SK-N-SH (cell line): Measurements from ENCODE around the gene PALM2AKAP2. TPM values are rescaled to one million over a fixed set of nuclear protein-coding genes. Genes with fewer than 3 reads are reported as not detected.

Experiments
- CTCF ChIA-PET: fragments of 300-600, 350-600 bp; formaldehyde crosslinking; extraction: SDS; loops from one replicate; lab custom pipeline; 2021; lab: Yijun Ruan, JAX
- POLR2A ChIA-PET: fragments of 350-600 bp; sonication (Branson Sonifier 250); formaldehyde crosslinking; extraction: SDS; loops from one replicate; lab custom pipeline; 2020; ENCODE audit warnings: antibody characterized with exemption, inconsistent platforms; lab: Yijun Ruan, JAX
- DNase-seq: peaks from one replicate; pipeline ENCODE4 v3.0.0; 2012
- H2AFZ ChIP-seq: fragments of 200-600 bp; sonication (generic); 2 replicates; pipeline ENCODE4 v1.8.1; 2016; ENCODE audit warnings: antibody characterized with exemption, mild to moderate bottlenecking, low read depth
- H3F3A ChIP-seq: fragments of 200-600 bp; sonication (generic); replicated peaks from 2 replicates; pipeline ENCODE3; 2016; ENCODE audit warnings: antibody characterized with exemption, mild to moderate bottlenecking; ENCODE audit not compliant: insufficient read depth
- H3K27ac ChIP-seq, 2 experiments: fragments of 200-500 bp in 1 of 2; fragments of 200-600 bp in 1 of 2; sonication (Bioruptor generic) in 1 of 2; sonication (generic), shearing (Covaris generic) in 1 of 2; 2 replicates each; pipeline versions ENCODE4 v1.5.1 to v1.6.1; 2014 to 2016; ENCODE audit warnings: low read depth in 2 of 2, inconsistent platforms in 1 of 2, low read length in 1 of 2, mild to moderate bottlenecking in 1 of 2, mixed read lengths in 1 of 2
- H3K27me3 ChIP-seq: fragments of 200-600 bp; sonication (generic), shearing (Covaris generic); 2 replicates; pipeline ENCODE4 v1.6.1; 2016; ENCODE audit warnings: mixed run types; ENCODE audit not compliant: insufficient read depth
- H3K36me3 ChIP-seq, 2 experiments: fragments of 200-500 bp in 1 of 2; fragments of 200-600 bp in 1 of 2; sonication (Bioruptor generic) in 1 of 2; sonication (generic) in 1 of 2; replicated peaks in 1 of 2; 2 replicates each; pipeline versions ENCODE3 to v1.5.1; 2014 to 2016; ENCODE audit warnings: low read length in 1 of 2, mild to moderate bottlenecking in 1 of 2; ENCODE audit not compliant: insufficient read depth in 2 of 2, control insufficient read depth in 1 of 2
- H3K4me1 ChIP-seq, 2 experiments: fragments of 200-500 bp in 1 of 2; fragments of 200-600 bp in 1 of 2; sonication (Bioruptor generic) in 1 of 2; sonication (generic), shearing (Covaris generic) in 1 of 2; 2 replicates each; pipeline versions ENCODE4 v1.5.1 to v1.6.1; 2014 to 2016; ENCODE audit warnings: low read depth in 1 of 2, low read length in 1 of 2, mixed run types in 1 of 2; ENCODE audit not compliant: insufficient read depth in 2 of 2, control insufficient read depth in 1 of 2
- H3K4me2 ChIP-seq: fragments of 200-600 bp; sonication (generic), shearing (Covaris generic); 2 replicates; pipeline ENCODE4 v1.6.1; 2017; ENCODE audit warnings: mixed run types
- H3K4me3 ChIP-seq, 2 experiments: fragments of 200-500 bp in 1 of 2; fragments of 200-600 bp in 1 of 2; sonication (Bioruptor generic) in 1 of 2; sonication (generic), shearing (Covaris generic) in 1 of 2; 2 replicates each; pipeline versions ENCODE4 v1.5.1 to v1.8.1; 2014 to 2016; ENCODE audit warnings: low read depth in 2 of 2, inconsistent platforms in 1 of 2, low read length in 1 of 2, mild to moderate bottlenecking in 1 of 2, mixed read lengths in 1 of 2, moderate library complexity in 1 of 2
- H3K79me2 ChIP-seq: fragments of 200-600 bp; sonication (generic); 2 replicates; pipeline ENCODE4 v1.8.1; 2017; ENCODE audit warnings: mild to moderate bottlenecking; ENCODE audit not compliant: insufficient read depth
- H3K9ac ChIP-seq: fragments of 200-600 bp; sonication (generic); 2 replicates; pipeline ENCODE4 v1.6.1; 2017; ENCODE audit warnings: mixed run types
- H3K9me2 ChIP-seq: fragments of 200-600 bp; sonication (generic); 2 replicates; pipeline ENCODE4 v1.6.1; 2017; ENCODE audit warnings: mixed run types
- H3K9me3 ChIP-seq: fragments of 200-600 bp; sonication (generic); 2 replicates; pipeline ENCODE4 v1.6.1; 2017; ENCODE audit warnings: mixed run types, mild to moderate bottlenecking, moderate library complexity
- H4K20me1 ChIP-seq: fragments of 200-600 bp; sonication (generic); 2 replicates; pipeline ENCODE4 v1.6.1; 2017; ENCODE audit warnings: mild to moderate bottlenecking, mixed run types; ENCODE audit not compliant: insufficient read depth
- ELF1 ChIP-seq: IDR thresholded peaks from 2 replicates; pipeline ENCODE4 v1.4.0; 2012
- FOSL2 ChIP-seq: IDR thresholded peaks from 2 replicates; pipeline ENCODE4 v1.4.0; 2012; ENCODE audit warnings: low read depth, mild to moderate bottlenecking, moderate library complexity, borderline replicate concordance
- FOXJ3 ChIP-seq: sonication (generic); formaldehyde crosslinking; IDR thresholded peaks from 2 replicates; pipeline ENCODE4 v1.5.1; 2020; ENCODE audit warnings: mild to moderate bottlenecking, missing genetic modification reagents
- GABPA ChIP-seq: IDR thresholded peaks from 2 replicates; pipeline ENCODE4 v1.4.0; 2012; ENCODE audit warnings: low read depth, mild to moderate bottlenecking
- MEF2A ChIP-seq: IDR thresholded peaks from 2 replicates; pipeline ENCODE4 v1.4.0; 2012; ENCODE audit warnings: low read depth, borderline replicate concordance
- MXI1 ChIP-seq: IDR thresholded peaks from 2 replicates; pipeline ENCODE4 v1.6.1; 2012; ENCODE audit warnings: mild to moderate bottlenecking, low read depth, low read length, improper control_type of control experiment
- NFIC ChIP-seq: IDR thresholded peaks from 2 replicates; pipeline ENCODE4 v1.4.0; 2012; ENCODE audit warnings: borderline replicate concordance
- NRF1 ChIP-seq: IDR thresholded peaks from 2 replicates; pipeline ENCODE4 v1.6.1; 2012; ENCODE audit warnings: low read depth, mild to moderate bottlenecking, low read length
- SMC3 ChIP-seq: IDR thresholded peaks from 2 replicates; pipeline ENCODE4 v1.6.1; 2012; ENCODE audit warnings: low read depth, low read length, improper control_type of control experiment
- TAF1 ChIP-seq: IDR thresholded peaks from 2 replicates; pipeline ENCODE4 v1.6.1; 2012; ENCODE audit warnings: low read depth, mild to moderate bottlenecking, low read length, moderate library complexity, borderline replicate concordance
- TCF12 ChIP-seq: IDR thresholded peaks from 2 replicates; pipeline ENCODE4 v1.4.0; 2012
- WGBS: methylation state at CpG from one replicate; pipeline ENCODE4 v1.1.6; 2017; ENCODE audit warnings: low lambda C conversion rate; 5-methylcytosine and 5-hydroxymethylcytosine counted together
- polyA plus RNA-seq, 3 experiments: library from polyadenylated mRNA; depleted of rRNA; stranded (reverse); fragments of >200 nt; gene quantifications; 2 replicates each; pipeline ENCODE4 v1.2.3, GENCODE V29; 2012
- TF ChIP-seq, protein P1 (sequence below): fragments of 150-350 bp; IDR thresholded peaks from 2 replicates; pipeline ENCODE4 v1.6.1; 2017; ENCODE audit warnings: antibody characterized with exemption, low read length, low read depth, borderline replicate concordance
- TF ChIP-seq, protein P2 (sequence below): IDR thresholded peaks from 2 replicates; pipeline ENCODE4 v1.4.0; 2012; ENCODE audit warnings: low read depth
- TF ChIP-seq, protein P3 (sequence below): IDR thresholded peaks from 2 replicates; pipeline ENCODE4 v1.4.0; 2012; ENCODE audit warnings: low read depth, borderline replicate concordance
- TF ChIP-seq, protein P4 (sequence below): IDR thresholded peaks from 2 replicates; pipeline ENCODE4; 2012
- TF ChIP-seq, protein P5 (sequence below): IDR thresholded peaks from 2 replicates; pipeline ENCODE4 v1.6.1; 2012; ENCODE audit warnings: mild to moderate bottlenecking, low read depth, low read length, moderate library complexity

PALM2AKAP2 gene
- polyA plus RNA-seq, 1 of the 3 experiments (the other 2 are of a cell fraction), result 4.3 TPM

DNA sequence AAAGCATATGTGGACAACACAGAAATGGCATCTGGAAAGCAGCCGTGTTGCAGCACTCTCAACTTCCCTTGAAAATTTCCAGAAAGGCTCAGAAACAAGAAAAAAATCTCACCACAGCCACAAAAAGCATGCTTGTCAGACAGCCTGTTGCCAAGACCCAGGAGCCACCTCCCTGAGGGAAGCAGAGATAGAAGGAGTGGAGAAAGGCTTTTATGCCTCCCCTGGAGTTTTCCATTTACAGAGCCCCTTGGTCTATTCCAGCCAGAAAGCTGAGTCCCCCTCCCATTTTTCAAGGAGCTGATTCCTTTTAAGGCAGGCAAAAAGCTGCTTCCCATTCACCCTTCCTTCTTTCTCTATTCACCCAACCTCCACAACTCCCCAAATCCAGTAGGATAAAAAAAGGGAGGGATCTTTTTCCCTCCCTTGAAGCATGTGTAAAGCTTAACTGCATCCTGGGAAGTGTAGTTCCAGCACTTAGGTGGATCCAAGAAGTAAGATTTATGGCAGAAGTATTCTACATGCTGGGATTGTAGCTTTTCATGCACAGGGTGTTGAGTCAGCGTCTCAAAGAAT is 37.1 kb upstream of the PALM2AKAP2 start:
- H4K20me1 ChIP-seq, result no peaks in the 10 kb centered on the region
- 0 out of 2 replicates have a peak overlapping the region, but pooled peaks have one; percentile 18 for H3K4me2 ChIP-seq
- 18% methylated on average over 2 of the region's 2 CpGs for WGBS
- no peaks in the 10 kb centered on the region for H3K79me2 ChIP-seq
- no peaks in the 10 kb centered on the region for H3K9me3 ChIP-seq
- H3F3A ChIP-seq, result no peaks in the 10 kb centered on the region
- H2AFZ ChIP-seq, result no peak overlapping the region
- ChIA-PET CTCF (interaction anchor here (0.5 kb wide), 1 partner anchor 50 kb away, joined by 3 read pairs; no protein-coding TSS in a partner anchor), POLR2A (no interaction called here)
- no peaks in the 10 kb centered on the region; the same call in 1 of the 2 replicates for H3K27me3 ChIP-seq
- no peaks in the 10 kb centered on the region for H3K36me3 ChIP-seq
- H3K9ac ChIP-seq, result no peak overlapping the region
- no peak for DNase-seq
- no peak overlapping the region for H3K4me3 ChIP-seq
- TF ChIP-seq, protein P1, sequence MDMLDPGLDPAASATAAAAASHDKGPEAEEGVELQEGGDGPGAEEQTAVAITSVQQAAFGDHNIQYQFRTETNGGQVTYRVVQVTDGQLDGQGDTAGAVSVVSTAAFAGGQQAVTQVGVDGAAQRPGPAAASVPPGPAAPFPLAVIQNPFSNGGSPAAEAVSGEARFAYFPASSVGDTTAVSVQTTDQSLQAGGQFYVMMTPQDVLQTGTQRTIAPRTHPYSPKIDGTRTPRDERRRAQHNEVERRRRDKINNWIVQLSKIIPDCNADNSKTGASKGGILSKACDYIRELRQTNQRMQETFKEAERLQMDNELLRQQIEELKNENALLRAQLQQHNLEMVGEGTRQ, result no peak
- TF ChIP-seq NFIC (no peak), ELF1 (no peak), TAF1 (no peak), MXI1 (no peak), NRF1 (no peak), FOXJ3 (CRISPR knock-in tag) (no peak), MEF2A (no peak), FOSL2 (no peak), SMC3 (no peak), TCF12 (peak; percentile 57), GABPA (no peak)
- TF ChIP-seq, protein P2, sequence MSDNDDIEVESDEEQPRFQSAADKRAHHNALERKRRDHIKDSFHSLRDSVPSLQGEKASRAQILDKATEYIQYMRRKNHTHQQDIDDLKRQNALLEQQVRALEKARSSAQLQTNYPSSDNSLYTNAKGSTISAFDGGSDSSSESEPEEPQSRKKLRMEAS, result 0 out of 2 replicates have a peak, but pooled peaks have one; percentile 17
- TF ChIP-seq, protein P3, sequence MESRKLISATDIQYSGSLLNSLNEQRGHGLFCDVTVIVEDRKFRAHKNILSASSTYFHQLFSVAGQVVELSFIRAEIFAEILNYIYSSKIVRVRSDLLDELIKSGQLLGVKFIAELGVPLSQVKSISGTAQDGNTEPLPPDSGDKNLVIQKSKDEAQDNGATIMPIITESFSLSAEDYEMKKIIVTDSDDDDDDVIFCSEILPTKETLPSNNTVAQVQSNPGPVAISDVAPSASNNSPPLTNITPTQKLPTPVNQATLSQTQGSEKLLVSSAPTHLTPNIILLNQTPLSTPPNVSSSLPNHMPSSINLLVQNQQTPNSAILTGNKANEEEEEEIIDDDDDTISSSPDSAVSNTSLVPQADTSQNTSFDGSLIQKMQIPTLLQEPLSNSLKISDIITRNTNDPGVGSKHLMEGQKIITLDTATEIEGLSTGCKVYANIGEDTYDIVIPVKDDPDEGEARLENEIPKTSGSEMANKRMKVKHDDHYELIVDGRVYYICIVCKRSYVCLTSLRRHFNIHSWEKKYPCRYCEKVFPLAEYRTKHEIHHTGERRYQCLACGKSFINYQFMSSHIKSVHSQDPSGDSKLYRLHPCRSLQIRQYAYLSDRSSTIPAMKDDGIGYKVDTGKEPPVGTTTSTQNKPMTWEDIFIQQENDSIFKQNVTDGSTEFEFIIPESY, result no peak
- TF ChIP-seq, protein P4, sequence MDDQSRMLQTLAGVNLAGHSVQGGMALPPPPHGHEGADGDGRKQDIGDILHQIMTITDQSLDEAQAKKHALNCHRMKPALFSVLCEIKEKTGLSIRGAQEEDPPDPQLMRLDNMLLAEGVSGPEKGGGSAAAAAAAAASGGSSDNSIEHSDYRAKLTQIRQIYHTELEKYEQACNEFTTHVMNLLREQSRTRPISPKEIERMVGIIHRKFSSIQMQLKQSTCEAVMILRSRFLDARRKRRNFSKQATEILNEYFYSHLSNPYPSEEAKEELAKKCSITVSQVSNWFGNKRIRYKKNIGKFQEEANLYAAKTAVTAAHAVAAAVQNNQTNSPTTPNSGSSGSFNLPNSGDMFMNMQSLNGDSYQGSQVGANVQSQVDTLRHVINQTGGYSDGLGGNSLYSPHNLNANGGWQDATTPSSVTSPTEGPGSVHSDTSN, result no peak
- TF ChIP-seq, protein P5, sequence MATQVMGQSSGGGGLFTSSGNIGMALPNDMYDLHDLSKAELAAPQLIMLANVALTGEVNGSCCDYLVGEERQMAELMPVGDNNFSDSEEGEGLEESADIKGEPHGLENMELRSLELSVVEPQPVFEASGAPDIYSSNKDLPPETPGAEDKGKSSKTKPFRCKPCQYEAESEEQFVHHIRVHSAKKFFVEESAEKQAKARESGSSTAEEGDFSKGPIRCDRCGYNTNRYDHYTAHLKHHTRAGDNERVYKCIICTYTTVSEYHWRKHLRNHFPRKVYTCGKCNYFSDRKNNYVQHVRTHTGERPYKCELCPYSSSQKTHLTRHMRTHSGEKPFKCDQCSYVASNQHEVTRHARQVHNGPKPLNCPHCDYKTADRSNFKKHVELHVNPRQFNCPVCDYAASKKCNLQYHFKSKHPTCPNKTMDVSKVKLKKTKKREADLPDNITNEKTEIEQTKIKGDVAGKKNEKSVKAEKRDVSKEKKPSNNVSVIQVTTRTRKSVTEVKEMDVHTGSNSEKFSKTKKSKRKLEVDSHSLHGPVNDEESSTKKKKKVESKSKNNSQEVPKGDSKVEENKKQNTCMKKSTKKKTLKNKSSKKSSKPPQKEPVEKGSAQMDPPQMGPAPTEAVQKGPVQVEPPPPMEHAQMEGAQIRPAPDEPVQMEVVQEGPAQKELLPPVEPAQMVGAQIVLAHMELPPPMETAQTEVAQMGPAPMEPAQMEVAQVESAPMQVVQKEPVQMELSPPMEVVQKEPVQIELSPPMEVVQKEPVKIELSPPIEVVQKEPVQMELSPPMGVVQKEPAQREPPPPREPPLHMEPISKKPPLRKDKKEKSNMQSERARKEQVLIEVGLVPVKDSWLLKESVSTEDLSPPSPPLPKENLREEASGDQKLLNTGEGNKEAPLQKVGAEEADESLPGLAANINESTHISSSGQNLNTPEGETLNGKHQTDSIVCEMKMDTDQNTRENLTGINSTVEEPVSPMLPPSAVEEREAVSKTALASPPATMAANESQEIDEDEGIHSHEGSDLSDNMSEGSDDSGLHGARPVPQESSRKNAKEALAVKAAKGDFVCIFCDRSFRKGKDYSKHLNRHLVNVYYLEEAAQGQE, result no peak
- H3K27ac ChIP-seq, result peak overlapping the region in 1 of 2 experiments; percentile 72; a peak in 1 of 4 replicates
- no peaks in the 10 kb centered on the region; a peak in 2 of 4 replicates for H3K4me1 ChIP-seq
- no peaks in the 10 kb centered on the region for H3K9me2 ChIP-seq
